Activated CD8-positive, alpha-beta T cell treated with anti-CD3 and anti-CD28 coated beads for 36 hours (primary cell): ENCODE measurements around the gene RSRC1. TPM values are rescaled to one million over a fixed set of nuclear protein-coding genes. Genes with fewer than 3 reads are reported as not detected.

Experiments
- ATAC-seq: fragments of 200-7000 bp; cut with Tn5 transposase; one replicate; pipeline ENCODE4 v1.10.0; 2021; ENCODE audit warnings: mild to moderate bottlenecking, moderate library complexity
- CTCF ChIA-PET: fragments of 350-600 bp; sonication (Branson Sonifier 250); formaldehyde crosslinking; loops from one replicate; lab custom pipeline; 2021; ENCODE audit warnings: antibody characterized with exemption; lab: Charles Lee
- POLR2A ChIA-PET: fragments of 350-600 bp; sonication (Branson Sonifier 250); formaldehyde crosslinking; loops from one replicate; lab custom pipeline; 2021; ENCODE audit warnings: antibody characterized with exemption; lab: Charles Lee
- DNase-seq: peaks from one replicate; pipeline ENCODE4 v3.0.0-alpha.2; 2020
- H3K27ac Mint-ChIP-seq: one replicate; pipeline ENCODE4 v1.8.0; 2021; ENCODE audit warnings: mild to moderate bottlenecking, mixed read lengths
- H3K27me3 Mint-ChIP-seq: one replicate; pipeline ENCODE4 v1.8.0; 2021; ENCODE audit warnings: mixed read lengths
- H3K36me3 Mint-ChIP-seq: one replicate; pipeline ENCODE4 v1.8.0; 2021; ENCODE audit warnings: low read depth, mixed read lengths
- H3K4me1 Mint-ChIP-seq: one replicate; pipeline ENCODE4 v1.8.0; 2021; ENCODE audit warnings: low read depth, mixed read lengths
- H3K4me3 Mint-ChIP-seq: one replicate; pipeline ENCODE4 v1.8.0; 2021; ENCODE audit warnings: mild to moderate bottlenecking, moderate library complexity, mixed read lengths
- H3K9me3 Mint-ChIP-seq: one replicate; pipeline ENCODE4 v1.8.0; 2021; ENCODE audit warnings: mixed read lengths
- CTCF ChIP-seq: fragments of 200-600 bp; IDR thresholded peaks from one replicate; pipeline ENCODE4 v1.8.0; 2022; ENCODE audit warnings: antibody characterized with exemption, mild to moderate bottlenecking
- intact Hi-C: fragments of 100-400 bp; cut with micrococcal nuclease; formaldehyde crosslinking; loops from one replicate; pipeline ENCODE4 v1.10.0; 2022
- total RNA-seq, 2 experiments: library from RNA; stranded (reverse); gene quantifications; one replicate each; pipeline ENCODE4 v1.2.3, GENCODE V29; 2021

RSRC1 gene
- total RNA-seq, 2 experiments from 2014 or later = 37.9 to 44.7 TPM

- Mint-ChIP-seq H3K27me3 (no peaks in the 10 kb centered on the region), H3K36me3 (peaks cover 3% of the 10 kb centered on the region), H3K4me1 (no peaks in the 10 kb centered on the region), H3K4me3 (no peak overlapping the region), H3K27ac (no peak overlapping the region), H3K9me3 (no peaks in the 10 kb centered on the region)
- DNase-seq (no peak), ATAC-seq (no peak)
- ChIA-PET POLR2A (no interaction called here), CTCF (no interaction called here)
- intact Hi-C loops = no loop called here
- no peak for TF ChIP-seq CTCF
Observed at GRCh38 chr3:158352551-158352950, 242.7 kb downstream of the RSRC1 start.

GRCh38 chr3:158354713-158355112 is 244.8 kb downstream of the RSRC1 start:
- H3K36me3 Mint-ChIP-seq = peaks cover 10% of the 10 kb centered on the region
- intact Hi-C loops = no loop called here
- ATAC-seq (no peak), DNase-seq (no peak)
- no peak for TF ChIP-seq CTCF
- no peaks in the 10 kb centered on the region for H3K27me3 Mint-ChIP-seq
- H3K4me3 Mint-ChIP-seq = no peak overlapping the region
- no peaks in the 10 kb centered on the region for H3K9me3 Mint-ChIP-seq
- no peak overlapping the region for H3K27ac Mint-ChIP-seq
- POLR2A ChIA-PET = no interaction called here
- CTCF ChIA-PET = no interaction called here
- H3K4me1 Mint-ChIP-seq = no peaks in the 10 kb centered on the region

GRCh38 chr3:158355623-158356588 is 246.0 kb downstream of the RSRC1 start:
- no peak overlapping the region for H3K4me3 Mint-ChIP-seq
- intact Hi-C loops = no loop called here
- H3K27me3 Mint-ChIP-seq = no peaks in the 10 kb centered on the region
- no peak for ATAC-seq
- H3K4me1 Mint-ChIP-seq = no peaks in the 10 kb centered on the region
- H3K36me3 Mint-ChIP-seq = peaks cover 11% of the 10 kb centered on the region
- TF ChIP-seq CTCF = no peak
- H3K9me3 Mint-ChIP-seq = no peaks in the 10 kb centered on the region
- CTCF ChIA-PET = no interaction called here
- no peak for DNase-seq
- POLR2A ChIA-PET = no interaction called here
- H3K27ac Mint-ChIP-seq = no peak overlapping the region

- Mint-ChIP-seq H3K4me3 (no peak overlapping the region), H3K36me3 (peaks cover 17% of the 10 kb centered on the region), H3K27me3 (no peaks in the 10 kb centered on the region), H3K4me1 (no peaks in the 10 kb centered on the region), H3K27ac (no peak overlapping the region), H3K9me3 (peaks cover 5% of the 10 kb centered on the region)
- no peak for DNase-seq
- intact Hi-C loops = no loop called here
- POLR2A ChIA-PET = no interaction called here
- no peak for ATAC-seq
- CTCF ChIA-PET = no interaction called here
- TF ChIP-seq CTCF = no peak
Observed at GRCh38 chr3:158359339-158359738, 249.4 kb downstream of the RSRC1 start.

GRCh38 chr3:158360756-158361448 is 251.0 kb downstream of the RSRC1 start:
- ChIA-PET CTCF (no interaction called here), POLR2A (no interaction called here)
- H3K4me1 Mint-ChIP-seq = no peaks in the 10 kb centered on the region
- ATAC-seq = no peak
- no peak for DNase-seq
- H3K9me3 Mint-ChIP-seq = peaks cover 6% of the 10 kb centered on the region
- peaks cover 20% of the 10 kb centered on the region for H3K36me3 Mint-ChIP-seq
- no peak overlapping the region for H3K4me3 Mint-ChIP-seq
- TF ChIP-seq CTCF = no peak
- intact Hi-C loops = no loop called here
- H3K27ac Mint-ChIP-seq = no peak overlapping the region
- H3K27me3 Mint-ChIP-seq = no peaks in the 10 kb centered on the region
